ENCODE measurements around the gene PRDM2. TPM values are rescaled to one million over a fixed set of nuclear protein-coding genes. Genes with fewer than 3 reads are reported as not detected.

The PRDM2 gene
- total RNA-seq, 4 donors from 2014 or later = 34.7 to 70.1 (median 53.0) TPM

- no peak for DNase-seq
- H3K4me1 ChIP-seq = peaks cover 0 to 19% (median 0%) of the 10 kb centered on the region in 4 donors
- TF ChIP-seq, protein P1, sequence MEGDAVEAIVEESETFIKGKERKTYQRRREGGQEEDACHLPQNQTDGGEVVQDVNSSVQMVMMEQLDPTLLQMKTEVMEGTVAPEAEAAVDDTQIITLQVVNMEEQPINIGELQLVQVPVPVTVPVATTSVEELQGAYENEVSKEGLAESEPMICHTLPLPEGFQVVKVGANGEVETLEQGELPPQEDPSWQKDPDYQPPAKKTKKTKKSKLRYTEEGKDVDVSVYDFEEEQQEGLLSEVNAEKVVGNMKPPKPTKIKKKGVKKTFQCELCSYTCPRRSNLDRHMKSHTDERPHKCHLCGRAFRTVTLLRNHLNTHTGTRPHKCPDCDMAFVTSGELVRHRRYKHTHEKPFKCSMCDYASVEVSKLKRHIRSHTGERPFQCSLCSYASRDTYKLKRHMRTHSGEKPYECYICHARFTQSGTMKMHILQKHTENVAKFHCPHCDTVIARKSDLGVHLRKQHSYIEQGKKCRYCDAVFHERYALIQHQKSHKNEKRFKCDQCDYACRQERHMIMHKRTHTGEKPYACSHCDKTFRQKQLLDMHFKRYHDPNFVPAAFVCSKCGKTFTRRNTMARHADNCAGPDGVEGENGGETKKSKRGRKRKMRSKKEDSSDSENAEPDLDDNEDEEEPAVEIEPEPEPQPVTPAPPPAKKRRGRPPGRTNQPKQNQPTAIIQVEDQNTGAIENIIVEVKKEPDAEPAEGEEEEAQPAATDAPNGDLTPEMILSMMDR (IDR thresholded peaks at IDR 0.05) = no peak
- no peak for TF ChIP-seq POLR2A (IDR thresholded peaks at IDR 0.05)
- no peaks in the 10 kb centered on the region for H3K9me3 ChIP-seq
- H3K27ac ChIP-seq = peak overlapping the region; percentile 20 to 87 (median 57)
- H3K4me3 ChIP-seq = no peak overlapping the region
- peaks cover 0 to 3% (median 0%) of the 10 kb centered on the region in 3 donors for H3K36me3 ChIP-seq
- H3K27me3 ChIP-seq = no peaks in the 10 kb centered on the region
These were observed 31.9 kb downstream of the PRDM2 start for GRCh38 chr1:13731897-13732296.

- peak in 1 of 3 donors; percentile 55 for DNase-seq
- Histone ChIP-seq H3K27me3 (no peaks in the 10 kb centered on the region), H3K4me3 (no peak overlapping the region), H3K9me3 (no peaks in the 10 kb centered on the region), H3K4me1 (peaks cover 0 to 19% (median 0%) of the 10 kb centered on the region in 4 donors), H3K27ac (peak overlapping the region; percentile 20 to 87 (median 58)), H3K36me3 (peaks cover 0 to 3% (median 0%) of the 10 kb centered on the region in 3 donors)
- TF ChIP-seq, protein P1 (IDR thresholded peaks at IDR 0.05) = no peak
- no peak for TF ChIP-seq POLR2A (IDR thresholded peaks at IDR 0.05)
These were observed 33.1 kb downstream of the PRDM2 start for GRCh38 chr1:13732971-13733667.

GRCh38 chr1:13733711-13734110, 33.7 kb downstream of the PRDM2 start:
- Histone ChIP-seq H3K9me3 (no peaks in the 10 kb centered on the region), H3K4me1 (peaks cover 0 to 19% (median 0%) of the 10 kb centered on the region in 4 donors), H3K4me3 (no peak overlapping the region), H3K36me3 (peaks cover 0 to 3% (median 0%) of the 10 kb centered on the region in 3 donors), H3K27ac (peak overlapping the region in 3 of 4 donors; percentile 37 to 87 (median 80)), H3K27me3 (no peaks in the 10 kb centered on the region)
- DNase-seq = no peak
- TF ChIP-seq POLR2A (IDR thresholded peaks at IDR 0.05) = no peak

DNA sequence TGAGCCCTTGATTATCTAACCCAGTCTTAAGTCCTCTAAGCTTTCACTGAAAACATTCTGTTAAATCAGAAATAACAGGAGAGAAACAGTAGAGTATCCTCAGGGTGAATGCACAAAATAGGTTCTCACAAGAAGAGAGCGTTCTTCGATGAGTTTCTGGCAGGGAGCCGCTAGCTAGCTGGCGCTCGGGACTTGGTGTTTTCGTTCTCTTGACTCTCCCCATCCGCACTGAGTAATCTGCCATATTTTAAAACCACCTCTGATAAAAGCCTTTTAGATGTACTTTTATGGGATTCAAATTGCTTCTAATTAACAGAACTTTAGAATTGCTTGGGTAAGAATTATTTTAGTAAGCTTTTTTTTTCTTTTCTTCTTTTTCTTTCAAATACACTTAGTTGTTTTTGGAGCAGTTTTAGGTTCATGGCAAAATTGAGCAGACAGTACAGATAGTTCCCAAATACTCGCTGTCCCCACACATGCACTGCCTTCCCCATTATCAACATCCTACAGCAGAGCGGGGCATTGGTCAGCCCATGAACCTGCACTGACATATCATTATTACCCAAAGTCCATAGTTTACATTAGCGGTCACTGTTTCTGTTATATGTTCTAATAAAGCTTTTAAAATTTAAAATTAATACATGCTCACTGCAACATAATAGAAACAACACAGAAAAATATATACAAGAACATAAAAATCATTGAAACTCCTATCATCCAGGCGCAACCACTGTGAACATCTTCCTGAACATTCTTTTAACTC, 35.4 kb downstream of the PRDM2 start:
- H3K27me3 ChIP-seq = no peaks in the 10 kb centered on the region
- H3K36me3 ChIP-seq = peaks cover 0 to 3% (median 0%) of the 10 kb centered on the region in 3 donors
- no peak overlapping the region for H3K4me3 ChIP-seq
- H3K4me1 ChIP-seq = peaks cover 0 to 10% (median 0%) of the 10 kb centered on the region in 4 donors
- no peaks in the 10 kb centered on the region for H3K9me3 ChIP-seq
- TF ChIP-seq, protein P1 (IDR thresholded peaks at IDR 0.05) = no peak
- TF ChIP-seq POLR2A (IDR thresholded peaks at IDR 0.05) = no peak
- DNase-seq = no peak
- H3K27ac ChIP-seq = no peak overlapping the region

GRCh38 chr1:13737398-13737797, 37.4 kb downstream of the PRDM2 start:
- H3K4me1 ChIP-seq = peaks cover 0 to 8% (median 0%) of the 10 kb centered on the region in 4 donors
- TF ChIP-seq POLR2A (IDR thresholded peaks at IDR 0.05) = no peak
- TF ChIP-seq, protein P1 (IDR thresholded peaks at IDR 0.05) = no peak
- no peaks in the 10 kb centered on the region for H3K27me3 ChIP-seq
- DNase-seq = no peak
- no peak overlapping the region for H3K4me3 ChIP-seq
- H3K36me3 ChIP-seq = peaks cover 0 to 5% (median 0%) of the 10 kb centered on the region in 3 donors
- H3K27ac ChIP-seq = no peak overlapping the region
- H3K9me3 ChIP-seq = no peaks in the 10 kb centered on the region

DNA sequence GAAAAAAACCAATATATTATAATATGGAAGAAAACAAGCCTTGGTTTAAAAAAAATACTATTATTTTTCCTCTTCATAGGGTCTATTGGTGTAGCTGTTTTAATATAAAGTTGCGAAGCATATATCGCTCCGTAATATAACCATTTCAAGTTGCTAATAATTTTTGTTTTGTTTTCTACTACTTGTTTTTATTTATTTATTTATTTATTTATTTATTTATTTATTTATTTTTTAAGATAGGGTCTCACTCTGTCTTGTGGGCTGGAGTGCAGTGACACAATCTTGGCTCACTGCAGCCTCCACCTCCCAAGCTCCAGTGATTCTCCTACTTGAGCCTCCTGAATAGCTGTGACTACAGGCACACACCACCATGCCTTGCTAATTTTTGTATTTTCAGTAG, 46.4 kb downstream of the PRDM2 start:
- no peak for DNase-seq
- no peak overlapping the region for H3K27ac ChIP-seq
- H3K9me3 ChIP-seq = no peaks in the 10 kb centered on the region
- TF ChIP-seq, protein P1 (IDR thresholded peaks at IDR 0.05) = no peak
- no peak for TF ChIP-seq POLR2A (IDR thresholded peaks at IDR 0.05)
- H3K27me3 ChIP-seq = no peaks in the 10 kb centered on the region
- H3K36me3 ChIP-seq = peaks cover 0 to 10% (median 0%) of the 10 kb centered on the region in 3 donors
- peaks cover 0 to 12% (median 0%) of the 10 kb centered on the region in 4 donors for H3K4me1 ChIP-seq
- no peak overlapping the region for H3K4me3 ChIP-seq

Measured in Peyer's patch (tissue), 4 donors.